IPS-NIHi7 (cell line): ENCODE data around the gene RPL35.
"Not testable (repeated sequence)": the region's sequence is repeated elsewhere in the genome, so short reads cannot be mapped to it uniquely, and the experiment has no call there.

Experiments
- DNase-seq: peaks from one replicate; pipeline ENCODE4 v3.0.0; 2012; ENCODE audit warnings: mixed read lengths; ENCODE audit errors: extremely low spot score

The RPL35 gene

GRCh38 chr9:124852829-124853531 is 8.8 kb downstream of the RPL35 start, which contains the start of gene WDR38:
Gene WDR38, plus strand, starts transcription at chr9:124853460. Its CDS starts 72 bp downstream, at chr9:124853532.
- peak; percentile 91 for DNase-seq

- no peak for DNase-seq
These were observed 9.5 kb downstream of the RPL35 start for GRCh38 chr9:124852121-124852828.

- no peak for DNase-seq
These were observed 12.0 kb downstream of the RPL35 start for GRCh38 chr9:124849801-124850200.

GRCh38 chr9:124846969-124847368 is 14.8 kb downstream of the RPL35 start:
- DNase-seq: no peak

GRCh38 chr9:124846467-124846866 is 15.3 kb downstream of the RPL35 start:
- not testable (repeated sequence) for DNase-seq

GRCh38 chr9:124844291-124844690 is 17.5 kb downstream of the RPL35 start:
- DNase-seq: no peak

- no peak for DNase-seq
These were observed 18.2 kb downstream of the RPL35 start for GRCh38 chr9:124843456-124844034.

GRCh38 chr9:124841075-124841821 is 20.5 kb downstream of the RPL35 start:
- no peak for DNase-seq

GRCh38 chr9:124840300-124840833 is 21.4 kb downstream of the RPL35 start:
- DNase-seq: no peak

- DNase-seq: peak; percentile 88
These were observed 22.0 kb downstream of the RPL35 start for GRCh38 chr9:124839612-124840299.

- DNase-seq: not testable (repeated sequence)
These were observed 23.0 kb downstream of the RPL35 start for GRCh38 chr9:124838567-124839275.

- DNase-seq: not testable (repeated sequence)
These were observed 23.6 kb downstream of the RPL35 start for GRCh38 chr9:124838132-124838531.

GRCh38 chr9:124835026-124835557 is 26.7 kb downstream of the RPL35 start:
- no peak for DNase-seq

GRCh38 chr9:124834591-124834990 is 27.2 kb downstream of the RPL35 start:
- no peak for DNase-seq

- DNase-seq: no peak
These were observed 30.0 kb downstream of the RPL35 start for GRCh38 chr9:124831642-124832364.

- no peak for DNase-seq
These were observed 31.2 kb downstream of the RPL35 start for GRCh38 chr9:124830593-124830992.

GRCh38 chr9:124829334-124829669 is 32.5 kb downstream of the RPL35 start:
- DNase-seq: no peak

GRCh38 chr9:124828489-124829333 is 33.0 kb downstream of the RPL35 start:
- no peak for DNase-seq
